KBM-7 (cell line): ENCODE data around the gene SHKBP1.
"Not testable (repeated sequence)": the region's sequence is repeated elsewhere in the genome, so short reads cannot be mapped to it uniquely, and the experiment has no call there.

ENCODE experiments used
- DNase-seq: peaks from one replicate; pipeline ENCODE4 v3.0.0-alpha.2; 2015
- in situ Hi-C: fragments of 300-500 bp; cut with MboI; formaldehyde crosslinking; loops from 2 replicates; pipeline ENCODE4 v1.14.3; 2020; ENCODE audit warnings: low sequenced_read_pairs, low pct_unique_long_range_greater_than_20kb, mixed read lengths

Gene SHKBP1

GRCh38 chr19:40576585-40577451 lies at the start of gene SHKBP1:
SHKBP1 (plus strand) TSS chr19:40576873; CDS start chr19:40576900, 27 bp downstream.
- peak; percentile 96 for DNase-seq
- in situ Hi-C loops: no loop called here

GRCh38 chr19:40528078-40528477 lies 48.6 kb upstream of the SHKBP1 start:
- in situ Hi-C loops: no loop called here
- no peak for DNase-seq

DNA sequence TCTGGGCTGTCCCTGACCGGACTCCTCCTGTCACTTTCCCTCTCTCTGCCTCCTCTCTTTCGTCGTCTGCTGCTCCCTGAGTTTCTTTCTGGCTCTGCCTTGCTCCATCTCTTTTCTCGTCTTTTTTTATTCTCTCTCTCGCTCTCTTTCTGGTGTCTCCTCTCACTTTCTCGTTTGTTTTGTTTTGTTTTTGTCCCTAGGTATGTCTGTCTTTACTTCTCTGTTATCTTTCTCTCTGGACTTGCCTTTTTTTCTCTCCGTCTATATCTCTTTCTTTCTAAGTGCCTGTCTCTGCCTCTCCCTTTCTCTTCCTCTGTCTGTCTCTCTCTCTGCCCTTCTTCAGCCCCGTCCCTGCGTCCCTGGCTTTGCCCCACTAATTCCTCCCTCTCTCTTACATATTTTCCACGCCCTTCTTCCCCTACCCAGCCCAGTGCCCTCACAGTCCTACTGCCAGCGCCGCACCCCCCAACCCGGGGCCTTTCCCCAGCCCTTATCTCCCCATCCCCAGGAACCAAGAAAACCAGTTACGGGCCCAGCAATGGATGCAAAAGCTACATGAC lies 48.1 kb upstream of the SHKBP1 start:
- DNase-seq: no peak
- in situ Hi-C loops: no loop called here

GRCh38 chr19:40529093-40529954 lies 47.3 kb upstream of the SHKBP1 start:
- in situ Hi-C loops: no loop called here
- peak; percentile 88 for DNase-seq

GRCh38 chr19:40530091-40530901 lies 46.4 kb upstream of the SHKBP1 start:
- in situ Hi-C loops: no loop called here
- no peak for DNase-seq

- in situ Hi-C loops: no loop called here
- no peak for DNase-seq
These were observed 43.2 kb upstream of the SHKBP1 start for GRCh38 chr19:40533508-40533907.

GRCh38 chr19:40534148-40534547 lies 42.5 kb upstream of the SHKBP1 start:
- in situ Hi-C loops: no loop called here
- DNase-seq: no peak

GRCh38 chr19:40539070-40539469 lies 37.6 kb upstream of the SHKBP1 start:
- no peak for DNase-seq
- in situ Hi-C loops: no loop called here

DNA sequence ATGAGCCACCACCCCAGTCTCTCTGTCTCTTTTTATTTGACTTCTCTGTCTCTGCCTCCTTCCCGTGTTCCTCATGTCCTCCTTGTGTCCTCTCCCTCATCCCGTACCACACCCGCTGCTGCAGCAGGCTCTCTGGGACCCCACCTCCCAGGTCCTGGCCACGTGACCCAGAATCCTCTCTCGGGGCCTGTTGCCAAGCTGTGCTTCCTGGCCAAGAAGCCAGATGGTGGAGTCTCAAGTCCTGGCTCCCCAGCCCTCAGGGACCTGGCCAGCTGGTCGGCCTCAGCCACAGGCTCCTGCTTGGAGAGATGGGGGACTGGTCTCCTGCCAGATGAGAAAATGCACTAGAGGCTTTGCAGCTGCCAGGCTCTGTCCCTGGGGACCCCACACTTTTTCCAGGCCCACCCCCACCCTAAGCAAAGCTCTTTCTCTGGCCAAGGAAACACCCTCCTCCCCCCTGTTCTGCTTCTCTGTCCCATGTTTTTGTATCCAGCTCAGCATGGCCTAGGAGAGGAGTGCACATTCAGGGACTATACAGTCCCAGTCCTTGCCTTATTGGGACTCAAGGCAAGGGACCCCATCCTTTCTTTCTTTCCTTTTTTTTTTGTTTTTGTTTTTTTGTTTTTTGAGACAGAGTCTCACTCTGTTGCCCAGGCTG lies 34.3 kb upstream of the SHKBP1 start:
- in situ Hi-C loops: no loop called here
- DNase-seq: no peak

- no peak for DNase-seq
- in situ Hi-C loops: no loop called here
These were observed 33.6 kb upstream of the SHKBP1 start for GRCh38 chr19:40543029-40543597.

- in situ Hi-C loops, DNase-seq: not testable (repeated sequence)
These were observed 30.4 kb upstream of the SHKBP1 start for GRCh38 chr19:40546153-40546841.

DNA sequence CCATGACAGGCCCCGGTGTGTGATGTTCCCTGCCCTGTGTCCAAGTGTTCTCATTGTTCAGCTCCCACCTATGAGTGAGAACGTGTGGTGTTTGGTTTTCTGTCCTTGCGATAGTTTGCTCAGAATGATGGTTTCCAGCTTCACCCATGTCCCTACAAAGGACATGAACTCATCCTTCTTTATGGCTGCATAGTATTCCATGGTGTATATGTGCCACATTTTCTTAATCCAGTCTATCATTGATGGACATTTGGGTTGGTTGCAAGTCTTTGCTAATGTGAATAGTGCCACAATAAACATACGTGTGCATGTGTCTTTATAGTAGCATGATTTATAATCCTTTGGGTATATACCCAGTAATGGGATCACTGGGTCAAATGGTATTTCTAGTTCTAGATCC lies 29.5 kb upstream of the SHKBP1 start:
- DNase-seq, in situ Hi-C loops: not testable (repeated sequence)

DNA sequence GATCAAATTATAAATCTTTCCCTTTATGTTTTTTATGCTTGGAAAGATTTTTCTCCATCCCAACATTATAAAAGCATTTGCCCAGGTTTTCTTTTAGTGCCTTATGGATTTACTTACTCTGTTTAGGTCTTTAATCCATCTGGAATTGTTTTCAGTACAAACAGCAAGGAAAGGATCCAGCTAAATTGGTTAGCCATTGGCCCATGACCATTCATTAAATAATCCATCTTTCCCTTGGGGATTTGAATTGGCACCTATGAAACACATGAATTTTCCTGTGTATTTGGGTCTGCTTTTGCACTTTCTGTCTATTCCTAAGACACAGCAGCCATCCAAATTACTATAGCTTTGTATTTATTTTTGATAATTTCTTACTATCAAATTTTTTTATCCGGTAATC lies 28.8 kb upstream of the SHKBP1 start:
- no peak for DNase-seq
- in situ Hi-C loops: no loop called here

- peak; percentile 71 for DNase-seq
- in situ Hi-C loops: no loop called here
These were observed 27.5 kb upstream of the SHKBP1 start for GRCh38 chr19:40549007-40549708.

DNA sequence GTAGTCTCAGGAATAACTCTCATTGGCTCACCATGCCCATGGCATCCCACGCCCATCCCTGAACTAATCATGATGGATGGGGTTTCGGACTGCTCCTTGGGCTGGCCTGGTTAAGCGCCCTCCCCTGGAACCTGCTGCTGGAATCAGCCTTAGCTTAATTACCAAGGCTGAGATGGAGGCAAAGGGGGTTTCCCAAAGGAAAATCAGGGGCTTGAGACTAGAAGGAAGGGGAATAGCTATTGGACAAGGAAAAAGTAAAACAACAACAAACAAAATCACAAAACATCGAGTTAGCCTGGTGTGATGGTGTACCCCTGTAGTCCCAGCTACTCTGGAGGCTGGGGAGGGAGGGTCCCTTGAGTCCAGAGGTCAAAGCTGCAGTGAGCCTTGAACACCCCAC lies 25.7 kb upstream of the SHKBP1 start:
- DNase-seq: no peak
- in situ Hi-C loops: no loop called here

- in situ Hi-C loops: no loop called here
These were observed 23.8 kb upstream of the SHKBP1 start for GRCh38 chr19:40552848-40553247.

More at GRCh38 chr19:40552848-40553247, 23.8 kb upstream of the SHKBP1 start:
- DNase-seq: no peak
